Stimulated activated CD4-positive, alpha-beta T cell treated with anti-CD3 and anti-CD28 coated beads, Interleukin-2, amount 100 ng/mL, for 24 hours (primary cell): Measurements from ENCODE around the gene OR11H7.
"Not testable (repeated sequence)": the region's sequence is repeated elsewhere in the genome, so short reads cannot be mapped to it uniquely, and the experiment has no call there.

Source experiments
- DNase-seq, 2 donors: peaks; one replicate each; pipeline ENCODE4 v3.0.0-alpha.2; 2020

The OR11H7 gene

GRCh38 chr14:20280265-20280664 is 51.5 kb downstream of the OR11H7 start:
- DNase-seq = not testable (repeated sequence)
